Peyer's patch (tissue), 4 donors: ENCODE data around the gene SLC44A5. TPM values are rescaled to one million over a fixed set of nuclear protein-coding genes. Genes with fewer than 3 reads are reported as not detected.

Experiments used
- DNase-seq, 3 donors: peaks; one replicate each; pipeline ENCODE4 v3.0.0-alpha.2; 2017 to 2019
- H3K27ac ChIP-seq, 4 donors: fragments of 200-600 bp; sonication (generic); one replicate each; pipeline ENCODE4 v1.5.1; 2016 to 2019
- H3K27me3 ChIP-seq, 2 donors: fragments of 200-600 bp; sonication (generic); one replicate each; pipeline ENCODE4 v1.5.1; 2019
- H3K36me3 ChIP-seq, 3 donors: fragments of 200-600 bp; sonication (generic); one replicate each; pipeline ENCODE4 v1.5.1; 2016 to 2019
- H3K4me1 ChIP-seq, 4 donors: fragments of 200-600 bp; sonication (generic); one replicate each; pipeline ENCODE4 v1.5.1; 2016 to 2019
- H3K4me3 ChIP-seq, 4 donors: fragments of 200-600 bp; sonication (generic); 1 replicate in 3 of 4; 2 replicates in 1 of 4; pipeline ENCODE4 v1.5.1; 2016 to 2019; ENCODE audit warnings: mild to moderate bottlenecking in 1 of 4
- H3K9me3 ChIP-seq, 4 donors: fragments of 200-600 bp; sonication (generic); one replicate each; pipeline ENCODE4 v1.5.1; 2016 to 2019; ENCODE audit warnings: mild to moderate bottlenecking in 1 of 4
- POLR2A ChIP-seq, 2 donors: fragments of 450-650 bp; IDR thresholded peaks; one replicate each; pipeline ENCODE4 v1.5.1; 2017; ENCODE audit warnings: antibody characterized with exemption in 2 of 2, mild to moderate bottlenecking in 2 of 2, moderate library complexity in 2 of 2
- total RNA-seq, 4 donors: library from RNA; depleted of rRNA; stranded (reverse); fragments of >200 nt; gene quantifications; one replicate each; pipeline ENCODE4 v1.1.0, GENCODE V29; 2016
- TF ChIP-seq, protein P1 (sequence below), 6 experiments: fragments of 450-650 bp in 4 of 6; fragments of 200-600 bp in 2 of 6; sonication (generic) in 1 of 6; IDR thresholded peaks; one replicate each; pipeline ENCODE4 v1.5.1; 2017 to 2019; ENCODE audit warnings: antibody characterized with exemption in 6 of 6, mild to moderate bottlenecking in 3 of 6, moderate library complexity in 1 of 6

SLC44A5 gene
- total RNA-seq, 4 donors from 2014 or later, result 0.70 to 0.80 TPM; not detected in 2

DNA sequence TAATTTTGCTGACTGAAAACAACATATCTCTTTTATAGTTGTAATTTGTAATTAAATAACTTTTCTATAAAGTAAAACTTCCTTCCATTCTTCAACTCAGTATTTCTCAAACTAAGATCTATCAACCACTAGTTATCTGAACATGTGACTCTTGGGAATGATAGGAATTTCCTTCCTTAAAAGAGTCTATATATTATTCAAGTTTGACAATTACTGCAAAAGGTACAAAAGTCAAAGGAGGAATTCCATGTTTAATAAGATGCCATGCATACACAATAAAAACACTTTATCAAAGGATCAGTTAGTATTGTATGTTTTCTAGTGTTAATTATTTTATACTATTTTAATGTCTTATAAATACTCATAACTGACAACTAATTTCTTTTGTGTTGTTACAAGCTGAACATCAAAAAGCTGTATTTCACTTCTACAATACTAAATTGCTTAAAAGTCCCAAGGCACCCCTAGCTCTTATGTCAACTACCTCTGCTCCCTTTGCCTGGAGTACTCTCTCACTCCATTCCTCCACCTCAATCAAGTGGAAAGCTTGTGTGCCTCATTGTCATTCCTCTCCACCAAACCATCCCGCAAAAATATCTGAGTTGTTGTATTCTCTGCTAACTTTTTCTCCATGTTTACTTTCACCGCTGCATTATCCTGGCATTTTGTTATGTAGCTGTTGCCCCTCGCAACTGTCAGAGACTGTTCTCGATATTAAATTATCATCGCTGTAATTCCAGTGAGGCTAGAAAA, 67.9 kb downstream of the SLC44A5 start:
- no peak overlapping the region for H3K4me3 ChIP-seq
- no peak for DNase-seq
- H3K27ac ChIP-seq, result no peak overlapping the region
- H3K27me3 ChIP-seq, result no peaks in the 10 kb centered on the region
- no peaks in the 10 kb centered on the region for H3K36me3 ChIP-seq
- no peaks in the 10 kb centered on the region for H3K4me1 ChIP-seq
- H3K9me3 ChIP-seq, result no peaks in the 10 kb centered on the region
- TF ChIP-seq, protein P1, sequence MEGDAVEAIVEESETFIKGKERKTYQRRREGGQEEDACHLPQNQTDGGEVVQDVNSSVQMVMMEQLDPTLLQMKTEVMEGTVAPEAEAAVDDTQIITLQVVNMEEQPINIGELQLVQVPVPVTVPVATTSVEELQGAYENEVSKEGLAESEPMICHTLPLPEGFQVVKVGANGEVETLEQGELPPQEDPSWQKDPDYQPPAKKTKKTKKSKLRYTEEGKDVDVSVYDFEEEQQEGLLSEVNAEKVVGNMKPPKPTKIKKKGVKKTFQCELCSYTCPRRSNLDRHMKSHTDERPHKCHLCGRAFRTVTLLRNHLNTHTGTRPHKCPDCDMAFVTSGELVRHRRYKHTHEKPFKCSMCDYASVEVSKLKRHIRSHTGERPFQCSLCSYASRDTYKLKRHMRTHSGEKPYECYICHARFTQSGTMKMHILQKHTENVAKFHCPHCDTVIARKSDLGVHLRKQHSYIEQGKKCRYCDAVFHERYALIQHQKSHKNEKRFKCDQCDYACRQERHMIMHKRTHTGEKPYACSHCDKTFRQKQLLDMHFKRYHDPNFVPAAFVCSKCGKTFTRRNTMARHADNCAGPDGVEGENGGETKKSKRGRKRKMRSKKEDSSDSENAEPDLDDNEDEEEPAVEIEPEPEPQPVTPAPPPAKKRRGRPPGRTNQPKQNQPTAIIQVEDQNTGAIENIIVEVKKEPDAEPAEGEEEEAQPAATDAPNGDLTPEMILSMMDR (IDR thresholded peaks at IDR 0.05), result no peak
- no peak for TF ChIP-seq POLR2A (IDR thresholded peaks at IDR 0.05)

GRCh38 chr1:75539230-75540116, 71.4 kb downstream of the SLC44A5 start:
- Histone ChIP-seq H3K27ac (no peak overlapping the region), H3K4me3 (no peak overlapping the region), H3K36me3 (no peaks in the 10 kb centered on the region), H3K4me1 (no peaks in the 10 kb centered on the region), H3K27me3 (no peaks in the 10 kb centered on the region), H3K9me3 (no peaks in the 10 kb centered on the region)
- no peak for DNase-seq
- no peak for TF ChIP-seq POLR2A (IDR thresholded peaks at IDR 0.05)
- TF ChIP-seq, protein P1 (IDR thresholded peaks at IDR 0.05), result no peak

DNA sequence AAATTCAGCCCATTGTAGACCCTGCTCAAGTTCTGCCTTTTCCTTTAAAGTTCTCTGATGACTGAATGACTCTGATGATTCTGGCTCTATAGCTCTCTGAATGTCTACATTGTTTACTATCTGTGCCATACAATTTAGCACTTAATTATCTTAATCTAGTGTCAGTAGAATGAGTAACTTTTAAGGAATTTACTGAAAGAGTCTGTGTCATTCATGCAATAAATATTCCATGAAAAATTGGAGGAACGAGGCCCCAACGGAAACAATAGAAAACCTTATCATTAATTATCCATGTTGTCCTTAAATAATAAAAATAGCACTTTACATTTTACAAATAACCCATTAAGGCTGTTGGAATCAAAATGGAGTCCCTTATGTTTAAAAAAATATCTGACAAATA, 77.8 kb downstream of the SLC44A5 start:
- no peaks in the 10 kb centered on the region for H3K4me1 ChIP-seq
- TF ChIP-seq, protein P1 (IDR thresholded peaks at IDR 0.05), result no peak
- TF ChIP-seq POLR2A (IDR thresholded peaks at IDR 0.05), result no peak
- H3K4me3 ChIP-seq, result no peak overlapping the region
- DNase-seq, result no peak
- H3K27ac ChIP-seq, result no peak overlapping the region
- no peaks in the 10 kb centered on the region for H3K36me3 ChIP-seq
- H3K9me3 ChIP-seq, result no peaks in the 10 kb centered on the region
- H3K27me3 ChIP-seq, result no peaks in the 10 kb centered on the region

DNA sequence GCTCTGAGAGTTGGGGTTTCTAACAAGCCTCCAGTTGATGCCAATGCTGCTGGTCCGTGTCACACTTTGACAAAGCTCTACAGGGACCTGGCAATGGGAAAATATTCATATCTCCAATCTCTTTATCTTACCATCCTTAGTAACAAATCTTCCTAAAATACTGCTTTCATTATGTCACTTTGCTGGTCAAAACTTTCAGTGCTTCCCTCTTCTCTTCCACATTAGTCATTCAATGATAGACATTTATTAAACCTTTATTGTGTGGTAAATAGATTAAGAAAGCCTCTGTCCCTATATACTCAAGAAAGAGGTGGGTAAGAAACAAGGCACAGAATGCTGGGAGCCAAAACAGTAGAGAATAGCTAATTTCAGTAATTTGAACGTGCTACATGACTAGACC, 79.3 kb downstream of the SLC44A5 start:
- H3K36me3 ChIP-seq, result no peaks in the 10 kb centered on the region
- no peaks in the 10 kb centered on the region for H3K27me3 ChIP-seq
- H3K4me1 ChIP-seq, result no peaks in the 10 kb centered on the region
- DNase-seq, result no peak
- H3K9me3 ChIP-seq, result no peaks in the 10 kb centered on the region
- TF ChIP-seq POLR2A (IDR thresholded peaks at IDR 0.05), result no peak
- TF ChIP-seq, protein P1 (IDR thresholded peaks at IDR 0.05), result no peak
- no peak overlapping the region for H3K4me3 ChIP-seq
- no peak overlapping the region for H3K27ac ChIP-seq

DNA sequence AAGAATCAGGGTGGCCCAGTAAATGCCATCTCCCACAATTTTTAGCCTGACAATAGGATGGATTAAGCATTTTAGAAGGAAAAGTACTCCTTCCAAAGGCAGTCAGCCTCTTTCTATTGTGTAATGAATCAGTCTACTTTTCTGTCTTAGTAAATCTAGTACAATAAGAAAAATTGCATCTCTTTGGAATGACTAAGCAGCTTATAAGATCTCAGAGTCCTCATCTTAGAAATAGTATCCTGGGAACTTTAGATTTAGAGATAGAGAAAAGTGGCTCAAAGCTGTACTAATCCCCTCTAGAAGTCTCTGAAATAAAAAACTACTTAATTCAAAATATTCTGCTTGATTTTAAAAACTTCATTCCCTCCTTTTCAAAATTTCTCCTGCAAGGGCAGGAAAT, 81.4 kb downstream of the SLC44A5 start:
- no peaks in the 10 kb centered on the region for H3K4me1 ChIP-seq
- H3K4me3 ChIP-seq, result no peak overlapping the region
- no peaks in the 10 kb centered on the region for H3K9me3 ChIP-seq
- TF ChIP-seq POLR2A (IDR thresholded peaks at IDR 0.05), result no peak
- TF ChIP-seq, protein P1 (IDR thresholded peaks at IDR 0.05), result no peak
- H3K27ac ChIP-seq, result no peak overlapping the region
- no peak for DNase-seq
- no peaks in the 10 kb centered on the region for H3K27me3 ChIP-seq
- H3K36me3 ChIP-seq, result no peaks in the 10 kb centered on the region
